Esophagus muscularis mucosa (tissue), 3 donors: ENCODE results near the gene CDH4.

Experiments
- POLR2AphosphoS5 ChIP-seq, 2 donors: sonication (generic); formaldehyde crosslinking; IDR thresholded peaks; one replicate each; pipeline ENCODE4 v1.6.1; 2017; ENCODE audit warnings: antibody characterized with exemption in 2 of 2
- TF ChIP-seq, protein P1 (sequence below), 3 experiments: fragments of 200-600 bp in 2 of 3; fragments of 450-650 bp in 1 of 3; sonication (generic) in 2 of 3; IDR thresholded peaks; one replicate each; pipeline ENCODE4 v1.5.1; 2017 to 2019; ENCODE audit warnings: antibody characterized with exemption in 3 of 3, mild to moderate bottlenecking in 2 of 3, moderate library complexity in 1 of 3

DNA sequence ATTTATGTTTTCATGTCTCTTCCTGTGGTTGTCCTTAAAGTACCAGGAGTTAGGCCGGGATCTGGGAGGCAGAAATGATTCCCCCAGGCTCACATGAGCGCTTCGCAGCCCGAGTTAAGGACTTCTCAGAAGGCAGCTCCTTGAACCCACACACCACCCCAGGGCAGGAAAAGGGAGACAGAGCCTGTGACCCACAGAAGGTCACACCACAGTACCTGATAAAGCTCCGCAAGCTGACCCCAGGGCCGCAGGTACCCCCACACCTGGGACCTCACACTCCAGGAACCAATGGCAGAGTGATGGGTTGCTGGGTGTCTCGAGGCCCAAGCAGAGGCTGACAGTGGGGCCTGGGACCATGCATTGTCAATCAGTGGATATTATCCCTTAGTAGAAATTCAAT is 207.6 kb downstream of the CDH4 start:
- TF ChIP-seq, protein P1, sequence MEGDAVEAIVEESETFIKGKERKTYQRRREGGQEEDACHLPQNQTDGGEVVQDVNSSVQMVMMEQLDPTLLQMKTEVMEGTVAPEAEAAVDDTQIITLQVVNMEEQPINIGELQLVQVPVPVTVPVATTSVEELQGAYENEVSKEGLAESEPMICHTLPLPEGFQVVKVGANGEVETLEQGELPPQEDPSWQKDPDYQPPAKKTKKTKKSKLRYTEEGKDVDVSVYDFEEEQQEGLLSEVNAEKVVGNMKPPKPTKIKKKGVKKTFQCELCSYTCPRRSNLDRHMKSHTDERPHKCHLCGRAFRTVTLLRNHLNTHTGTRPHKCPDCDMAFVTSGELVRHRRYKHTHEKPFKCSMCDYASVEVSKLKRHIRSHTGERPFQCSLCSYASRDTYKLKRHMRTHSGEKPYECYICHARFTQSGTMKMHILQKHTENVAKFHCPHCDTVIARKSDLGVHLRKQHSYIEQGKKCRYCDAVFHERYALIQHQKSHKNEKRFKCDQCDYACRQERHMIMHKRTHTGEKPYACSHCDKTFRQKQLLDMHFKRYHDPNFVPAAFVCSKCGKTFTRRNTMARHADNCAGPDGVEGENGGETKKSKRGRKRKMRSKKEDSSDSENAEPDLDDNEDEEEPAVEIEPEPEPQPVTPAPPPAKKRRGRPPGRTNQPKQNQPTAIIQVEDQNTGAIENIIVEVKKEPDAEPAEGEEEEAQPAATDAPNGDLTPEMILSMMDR (IDR thresholded peaks at IDR 0.05) = no peak
- no peak for TF ChIP-seq POLR2AphosphoS5 (IDR thresholded peaks at IDR 0.05)
